Liver (tissue), 9 donors: Measurements from ENCODE around the gene CENPX. TPM values are rescaled to one million over a fixed set of nuclear protein-coding genes. Genes with fewer than 3 reads are reported as not detected.
A peak's percentile ranks its signal among the peaks of the same experiment; 100 is the strongest.

Source experiments
- DNase-seq: peaks from one replicate; pipeline ENCODE4 v3.0.0-alpha.2; 2017; ENCODE audit warnings: low spot score
- H3K27ac ChIP-seq, 2 donors: one replicate each; pipeline ENCODE4 v1.7.0; 2013; ENCODE audit warnings: inconsistent platforms in 2 of 2, low read length in 2 of 2, control low read depth in 1 of 2, low read depth in 1 of 2, mild to moderate bottlenecking in 1 of 2
- H3K27me3 ChIP-seq, 4 donors: one replicate each; pipeline versions ENCODE4 v1.6.1 to v1.7.0; 2013; ENCODE audit warnings: low read length in 3 of 4, inconsistent platforms in 1 of 4, mild to moderate bottlenecking in 1 of 4, moderate library complexity in 1 of 4; ENCODE audit not compliant: control insufficient read depth in 4 of 4, insufficient read depth in 4 of 4
- H3K36me3 ChIP-seq, 4 donors: one replicate each; pipeline versions ENCODE4 v1.6.1 to v1.7.0; 2013; ENCODE audit warnings: low read length in 3 of 4, mild to moderate bottlenecking in 3 of 4, low read depth in 1 of 4, moderate library complexity in 1 of 4; ENCODE audit not compliant: control insufficient read depth in 4 of 4, insufficient read depth in 3 of 4
- H3K4me1 ChIP-seq, 4 donors: one replicate each; pipeline versions ENCODE4 v1.6.1 to v1.7.0; 2013; ENCODE audit warnings: low read length in 3 of 4, mild to moderate bottlenecking in 3 of 4, moderate library complexity in 1 of 4; ENCODE audit not compliant: control insufficient read depth in 4 of 4, insufficient read depth in 4 of 4
- H3K4me3 ChIP-seq, 3 donors: one replicate each; pipeline versions ENCODE4 v1.6.1 to v1.7.0; 2013; ENCODE audit warnings: low read length in 3 of 3, control low read depth in 1 of 3, low read depth in 1 of 3, mild to moderate bottlenecking in 1 of 3
- H3K9ac ChIP-seq, 2 donors: one replicate each; pipeline ENCODE4 v1.7.0; 2013; ENCODE audit warnings: low read length in 2 of 2, mild to moderate bottlenecking in 2 of 2, moderate library complexity in 2 of 2, control low read depth in 1 of 2, low read depth in 1 of 2
- H3K9me3 ChIP-seq, 4 donors: one replicate each; pipeline versions ENCODE4 v1.6.1 to v1.7.0; 2013; ENCODE audit warnings: low read length in 3 of 4; ENCODE audit not compliant: control insufficient read depth in 4 of 4
- ATF3 ChIP-seq: IDR thresholded peaks from 2 replicates; pipeline ENCODE4 v1.6.1; 2016; ENCODE audit warnings: antibody characterized with exemption
- EGR1 ChIP-seq, 2 donors: IDR thresholded peaks; 2 replicates each; pipeline ENCODE4 v1.6.1; 2016 to 2018; ENCODE audit warnings: antibody characterized with exemption in 2 of 2, low read depth in 2 of 2
- FOXA2 ChIP-seq: IDR thresholded peaks from 2 replicates; pipeline ENCODE4 v1.6.1; 2016; ENCODE audit warnings: antibody characterized with exemption
- HNF4A ChIP-seq, 2 donors: conservative IDR thresholded peaks; 2 replicates each; pipeline ENCODE4 v1.6.1; 2016; ENCODE audit warnings: antibody characterized with exemption in 2 of 2, mild to moderate bottlenecking in 2 of 2
- JUND ChIP-seq, 2 donors: IDR thresholded peaks; 2 replicates each; pipeline ENCODE4 v1.6.1; 2016; ENCODE audit warnings: antibody characterized with exemption in 2 of 2
- NR2F2 ChIP-seq: IDR thresholded peaks from 2 replicates; pipeline ENCODE4 v1.6.1; 2016; ENCODE audit warnings: antibody characterized with exemption
- REST ChIP-seq: IDR thresholded peaks from 2 replicates; pipeline ENCODE4 v1.6.1; 2016; ENCODE audit warnings: antibody characterized with exemption, mild to moderate bottlenecking
- RXRA ChIP-seq, 2 donors: IDR thresholded peaks; 2 replicates each; pipeline ENCODE4 v1.6.1; 2017 to 2018; ENCODE audit warnings: antibody characterized with exemption in 2 of 2, mild to moderate bottlenecking in 1 of 2
- SP1 ChIP-seq: IDR thresholded peaks from 2 replicates; pipeline ENCODE4 v1.6.1; 2018; ENCODE audit warnings: antibody characterized with exemption, mild to moderate bottlenecking
- TAF1 ChIP-seq: conservative IDR thresholded peaks from 2 replicates; pipeline ENCODE4 v1.6.1; 2016; ENCODE audit warnings: antibody characterized with exemption, mild to moderate bottlenecking
- YY1 ChIP-seq: IDR thresholded peaks from 2 replicates; pipeline ENCODE4 v1.6.1; 2016; ENCODE audit warnings: antibody characterized with exemption, mild to moderate bottlenecking
- WGBS: extraction: QIAGEN DNeasy Blood & Tissue Kit; methylation state at CpG from one replicate; pipeline ENCODE4 v1.1.7; 2013; 5-methylcytosine and 5-hydroxymethylcytosine counted together
- polyA plus RNA-seq, 2 donors: library from polyadenylated mRNA; stranded (reverse) in 1 of 2; unstranded in 1 of 2; fragments of 200-250 nt in 1 of 2; fragments of >200 nt in 1 of 2; fragmentation: Nextera tagmentation in 1 of 2; extraction: Ambion mirVana in 1 of 2; gene quantifications; one replicate each; pipeline versions ENCODE4 v1.2.1 to v1.2.3, GENCODE V29; 2013 to 2015
- total RNA-seq, 2 donors: library from RNA; depleted of rRNA; stranded (reverse); fragments of >200 nt; gene quantifications; one replicate each; pipeline ENCODE4 v1.2.3, GENCODE V29; 2014
- TF ChIP-seq, protein P1 (sequence below): IDR thresholded peaks from 2 replicates; pipeline ENCODE4 v1.6.1; 2016; ENCODE audit warnings: antibody characterized with exemption
- TF ChIP-seq, protein P2 (sequence below): fragments of 150-350 bp; IDR thresholded peaks from 2 replicates; pipeline ENCODE4 v1.5.1; 2017; ENCODE audit warnings: improper control_type of control experiment, low read depth, low read length; ENCODE audit not compliant: missing input control
- TF ChIP-seq, protein P3 (sequence below): IDR thresholded peaks from 2 replicates; pipeline ENCODE4 v1.6.1; 2016; ENCODE audit warnings: antibody characterized with exemption
- donor health status: healthy.
- donor health status: healthy.
- donor health status: healthy.
- donor health status: healthy.
- donor health status: healthy.

Gene CENPX
- total and polyA plus RNA-seq, 4 donors: 22.5 to 83.9 (median 44.9) TPM

DNA sequence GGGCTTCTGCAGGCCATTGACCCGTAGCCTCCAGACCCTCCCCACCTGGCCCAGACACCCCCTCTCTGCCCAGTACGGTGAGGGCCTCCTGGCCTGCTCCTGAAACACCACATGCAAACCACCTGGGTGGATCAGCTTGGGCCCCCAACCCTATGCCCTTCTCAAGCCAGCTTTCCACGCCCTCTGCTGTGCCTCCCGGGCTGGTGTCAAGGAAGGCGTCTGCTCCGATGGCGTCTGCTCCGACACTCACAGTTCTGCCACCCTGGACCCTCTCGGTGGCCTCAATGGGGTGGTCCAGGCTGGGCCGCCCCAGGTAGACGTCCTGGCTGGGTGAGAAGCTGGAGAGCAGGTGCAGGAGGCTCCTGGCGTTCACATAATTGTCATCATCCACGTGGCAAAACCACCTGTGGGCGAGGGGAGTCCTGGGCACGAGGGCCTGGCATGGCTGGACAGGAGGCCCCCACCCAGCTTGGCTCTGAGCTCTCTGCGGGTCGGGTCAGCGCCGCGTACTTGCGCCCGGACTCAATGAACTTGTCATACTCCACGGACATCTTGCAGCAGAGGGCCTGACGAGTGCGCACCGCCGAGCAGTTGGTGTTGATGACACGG, 27.6 kb upstream of the CENPX start (continued):
- TF ChIP-seq REST: no peak
- TF ChIP-seq, protein P1, sequence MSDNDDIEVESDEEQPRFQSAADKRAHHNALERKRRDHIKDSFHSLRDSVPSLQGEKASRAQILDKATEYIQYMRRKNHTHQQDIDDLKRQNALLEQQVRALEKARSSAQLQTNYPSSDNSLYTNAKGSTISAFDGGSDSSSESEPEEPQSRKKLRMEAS: no peak
- TF ChIP-seq YY1: no peak
- TF ChIP-seq ATF3: no peak
- TF ChIP-seq EGR1 (IDR thresholded peaks at IDR 0.05; ENCODE audit: low read depth in 2 of 2): no peak
- TF ChIP-seq HNF4A (conservative IDR thresholded peaks at IDR 0.05): no peak
- TF ChIP-seq NR2F2: no peak
- TF ChIP-seq RXRA (IDR thresholded peaks at IDR 0.05): no peak

DNA sequence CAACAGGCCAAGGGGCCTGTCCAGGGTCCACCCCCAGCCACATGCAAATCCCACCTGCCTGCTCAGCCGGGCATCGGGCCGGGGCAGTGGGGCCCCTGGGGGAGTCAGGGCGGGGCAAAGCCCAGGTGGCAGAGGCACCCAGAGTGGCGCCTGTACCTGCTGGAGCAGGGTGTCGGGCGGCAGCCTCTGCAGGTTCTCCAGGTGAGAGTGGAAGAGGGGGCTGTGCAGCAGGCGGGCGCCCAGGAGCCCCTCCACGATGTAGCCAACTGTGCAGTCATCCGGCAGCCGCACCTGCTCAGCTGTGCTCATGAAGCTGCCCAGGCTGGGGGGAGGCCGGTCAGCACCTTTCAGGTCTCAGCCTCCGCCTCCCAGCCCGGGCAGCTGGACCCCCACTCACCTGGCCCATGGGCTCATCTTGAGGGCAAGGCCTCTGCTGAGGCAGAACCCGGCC, 26.9 kb upstream of the CENPX start:
- H3K27ac ChIP-seq: peak overlapping the region; percentile 12
- no peak overlapping the region for H3K4me3 ChIP-seq
- H3K4me1 ChIP-seq: peaks cover 23 to 73% (median 59%) of the 10 kb centered on the region in 4 donors
- 97% methylated on average over 16 of the region's 16 CpGs for WGBS
- no peaks in the 10 kb centered on the region for H3K9me3 ChIP-seq
- peaks cover 4 to 8% (median 4%) of the 10 kb centered on the region in 4 donors for H3K36me3 ChIP-seq
- DNase-seq: no peak
- H3K9ac ChIP-seq: no peak overlapping the region
- no peaks in the 10 kb centered on the region for H3K27me3 ChIP-seq
- TF ChIP-seq, protein P1: no peak
- TF ChIP-seq NR2F2 (no peak), RXRA (IDR thresholded peaks at IDR 0.05) (no peak), ATF3 (no peak), FOXA2 (no peak), JUND (IDR thresholded peaks at IDR 0.05) (no peak), SP1 (no peak), TAF1 (no peak), HNF4A (conservative IDR thresholded peaks at IDR 0.05) (no peak)
- TF ChIP-seq, protein P2, sequence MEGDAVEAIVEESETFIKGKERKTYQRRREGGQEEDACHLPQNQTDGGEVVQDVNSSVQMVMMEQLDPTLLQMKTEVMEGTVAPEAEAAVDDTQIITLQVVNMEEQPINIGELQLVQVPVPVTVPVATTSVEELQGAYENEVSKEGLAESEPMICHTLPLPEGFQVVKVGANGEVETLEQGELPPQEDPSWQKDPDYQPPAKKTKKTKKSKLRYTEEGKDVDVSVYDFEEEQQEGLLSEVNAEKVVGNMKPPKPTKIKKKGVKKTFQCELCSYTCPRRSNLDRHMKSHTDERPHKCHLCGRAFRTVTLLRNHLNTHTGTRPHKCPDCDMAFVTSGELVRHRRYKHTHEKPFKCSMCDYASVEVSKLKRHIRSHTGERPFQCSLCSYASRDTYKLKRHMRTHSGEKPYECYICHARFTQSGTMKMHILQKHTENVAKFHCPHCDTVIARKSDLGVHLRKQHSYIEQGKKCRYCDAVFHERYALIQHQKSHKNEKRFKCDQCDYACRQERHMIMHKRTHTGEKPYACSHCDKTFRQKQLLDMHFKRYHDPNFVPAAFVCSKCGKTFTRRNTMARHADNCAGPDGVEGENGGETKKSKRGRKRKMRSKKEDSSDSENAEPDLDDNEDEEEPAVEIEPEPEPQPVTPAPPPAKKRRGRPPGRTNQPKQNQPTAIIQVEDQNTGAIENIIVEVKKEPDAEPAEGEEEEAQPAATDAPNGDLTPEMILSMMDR: no peak
- TF ChIP-seq, protein P3, sequence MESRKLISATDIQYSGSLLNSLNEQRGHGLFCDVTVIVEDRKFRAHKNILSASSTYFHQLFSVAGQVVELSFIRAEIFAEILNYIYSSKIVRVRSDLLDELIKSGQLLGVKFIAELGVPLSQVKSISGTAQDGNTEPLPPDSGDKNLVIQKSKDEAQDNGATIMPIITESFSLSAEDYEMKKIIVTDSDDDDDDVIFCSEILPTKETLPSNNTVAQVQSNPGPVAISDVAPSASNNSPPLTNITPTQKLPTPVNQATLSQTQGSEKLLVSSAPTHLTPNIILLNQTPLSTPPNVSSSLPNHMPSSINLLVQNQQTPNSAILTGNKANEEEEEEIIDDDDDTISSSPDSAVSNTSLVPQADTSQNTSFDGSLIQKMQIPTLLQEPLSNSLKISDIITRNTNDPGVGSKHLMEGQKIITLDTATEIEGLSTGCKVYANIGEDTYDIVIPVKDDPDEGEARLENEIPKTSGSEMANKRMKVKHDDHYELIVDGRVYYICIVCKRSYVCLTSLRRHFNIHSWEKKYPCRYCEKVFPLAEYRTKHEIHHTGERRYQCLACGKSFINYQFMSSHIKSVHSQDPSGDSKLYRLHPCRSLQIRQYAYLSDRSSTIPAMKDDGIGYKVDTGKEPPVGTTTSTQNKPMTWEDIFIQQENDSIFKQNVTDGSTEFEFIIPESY: no peak
